Measurements from ENCODE around the gene ERBB3. TPM values are rescaled to one million over a fixed set of nuclear protein-coding genes. Genes with fewer than 3 reads are reported as not detected.

ERBB3 gene
- total and polyA plus RNA-seq, 2 of the 4 experiments (the other 2 are of a cell fraction), result 1.4 to 2.2 TPM

Other genes with a start within 250 kb of the ERBB3 start
- 8.6 and 9.9 TPM in 2 replicates for gene MMP19, start 237.2 kb upstream of the ERBB3 start, total RNA-seq (2012; rRNA removed)
- 34.3 and 34.7 TPM in 2 replicates for gene MMP19, start 237.2 kb upstream of the ERBB3 start, polyA plus RNA-seq (2012; rRNA removed)
- 25.6 and 27.8 TPM in 2 replicates for gene PYM1, start 152.3 kb upstream of the ERBB3 start, total RNA-seq (2012; rRNA removed)
- gene PYM1, start 152.3 kb upstream of the ERBB3 start, polyA plus RNA-seq (2012; rRNA removed), result 26.5 and 27.3 TPM in 2 replicates
- 61.4 and 71.9 TPM in 2 replicates for gene DGKA, start 149.0 kb upstream of the ERBB3 start, total RNA-seq (2012; rRNA removed)
- 75.1 and 75.8 TPM in 2 replicates for gene DGKA, start 149.0 kb upstream of the ERBB3 start, polyA plus RNA-seq (2012; rRNA removed)
- 1.4 and 1.7 TPM in 2 replicates for gene PMEL, start 114.1 kb upstream of the ERBB3 start, total RNA-seq (2012; rRNA removed)
- 5.8 and 5.9 TPM in 2 replicates for gene PMEL, start 114.1 kb upstream of the ERBB3 start, polyA plus RNA-seq (2012; rRNA removed)
- gene CDK2, start 113.3 kb upstream of the ERBB3 start, total RNA-seq (2012; rRNA removed), result 40.0 and 42.5 TPM in 2 replicates
- gene CDK2, start 113.3 kb upstream of the ERBB3 start, polyA plus RNA-seq (2012; rRNA removed), result 61.7 and 101 TPM in 2 replicates
- gene RAB5B, start 106.1 kb upstream of the ERBB3 start, total RNA-seq (2012; rRNA removed), result 54.4 and 56.5 TPM in 2 replicates
- 85.6 and 99.2 TPM in 2 replicates for gene RAB5B, start 106.1 kb upstream of the ERBB3 start, polyA plus RNA-seq (2012; rRNA removed)
- gene SUOX, start 82.9 kb upstream of the ERBB3 start, total RNA-seq (2012; rRNA removed), result 13.1 and 19.4 TPM in 2 replicates
- gene SUOX, start 82.9 kb upstream of the ERBB3 start, polyA plus RNA-seq (2012; rRNA removed), result 17.8 and 19.2 TPM in 2 replicates
- 1.4 and 1.8 TPM in 2 replicates for gene IKZF4, start 59.1 kb upstream of the ERBB3 start, total RNA-seq (2012; rRNA removed)
- 6.6 and 7.1 TPM in 2 replicates for gene IKZF4, start 59.1 kb upstream of the ERBB3 start, polyA plus RNA-seq (2012; rRNA removed)
- 307 and 977 TPM in 2 replicates for gene RPS26, start 38.2 kb upstream of the ERBB3 start, total RNA-seq (2012; rRNA removed)
- gene RPS26, start 38.2 kb upstream of the ERBB3 start, polyA plus RNA-seq (2012; rRNA removed), result 1,049 and 1,824 TPM in 2 replicates
- 198 and 251 TPM in 2 replicates for gene PA2G4, start 24.4 kb downstream of the ERBB3 start, total RNA-seq (2012; rRNA removed)
- 158 and 166 TPM in 2 replicates for gene PA2G4, start 24.4 kb downstream of the ERBB3 start, polyA plus RNA-seq (2012; rRNA removed)
- 1,119 and 1,341 TPM in 2 replicates for gene RPL41, start 36.5 kb downstream of the ERBB3 start, total RNA-seq (2012; rRNA removed)
- 8,623 and 9,394 TPM in 2 replicates for gene RPL41, start 36.5 kb downstream of the ERBB3 start, polyA plus RNA-seq (2012; rRNA removed)
- gene ZC3H10, start 38.1 kb downstream of the ERBB3 start, total RNA-seq (2012; rRNA removed), result 3.3 and 3.6 TPM in 2 replicates
- gene ZC3H10, start 38.1 kb downstream of the ERBB3 start, polyA plus RNA-seq (2012; rRNA removed), result 1.1 and 1.5 TPM in 2 replicates
- gene ESYT1, start 48.1 kb downstream of the ERBB3 start, total RNA-seq (2012; rRNA removed), result 137 and 150 TPM in 2 replicates
- 153 and 157 TPM in 2 replicates for gene ESYT1, start 48.1 kb downstream of the ERBB3 start, polyA plus RNA-seq (2012; rRNA removed)
- gene MYL6B, start 72.4 kb downstream of the ERBB3 start, total RNA-seq (2012; rRNA removed), result 78.3 and 90.0 TPM in 2 replicates
- gene MYL6B, start 72.4 kb downstream of the ERBB3 start, polyA plus RNA-seq (2012; rRNA removed), result 112 and 117 TPM in 2 replicates
- gene MYL6, start 78.2 kb downstream of the ERBB3 start, total RNA-seq (2012; rRNA removed), result 4,816 and 6,155 TPM in 2 replicates
- 6,979 and 8,569 TPM in 2 replicates for gene MYL6, start 78.2 kb downstream of the ERBB3 start, polyA plus RNA-seq (2012; rRNA removed)
- 41.4 and 42.3 TPM in 2 replicates for gene SMARCC2, start 109.3 kb downstream of the ERBB3 start, total RNA-seq (2012; rRNA removed)
- gene SMARCC2, start 109.3 kb downstream of the ERBB3 start, polyA plus RNA-seq (2012; rRNA removed), result 43.8 and 44.3 TPM in 2 replicates
- gene RNF41, start 141.8 kb downstream of the ERBB3 start, total RNA-seq (2012; rRNA removed), result 191 and 272 TPM in 2 replicates
- 112 and 125 TPM in 2 replicates for gene RNF41, start 141.8 kb downstream of the ERBB3 start, polyA plus RNA-seq (2012; rRNA removed)
- gene NABP2, start 144.2 kb downstream of the ERBB3 start, total RNA-seq (2012; rRNA removed), result 29.2 and 31.4 TPM in 2 replicates
- 37.4 and 42.5 TPM in 2 replicates for gene NABP2, start 144.2 kb downstream of the ERBB3 start, polyA plus RNA-seq (2012; rRNA removed)
- gene SLC39A5, start 149.9 kb downstream of the ERBB3 start, total RNA-seq (2012; rRNA removed), result not detected in 2 replicates
- not detected in 2 replicates for gene SLC39A5, start 149.9 kb downstream of the ERBB3 start, polyA plus RNA-seq (2012; rRNA removed)
- gene ANKRD52, start 178.2 kb downstream of the ERBB3 start, total RNA-seq (2012; rRNA removed), result 15.4 and 16.1 TPM in 2 replicates
- 35.9 and 36.2 TPM in 2 replicates for gene ANKRD52, start 178.2 kb downstream of the ERBB3 start, polyA plus RNA-seq (2012; rRNA removed)
- 4.7 TPM in 2 replicates for gene COQ10A, start 186.8 kb downstream of the ERBB3 start, total RNA-seq (2012; rRNA removed)
- gene COQ10A, start 186.8 kb downstream of the ERBB3 start, polyA plus RNA-seq (2012; rRNA removed), result 10.2 and 10.8 TPM in 2 replicates
- 90.5 and 139 TPM in 2 replicates for gene CS, start 220.2 kb downstream of the ERBB3 start, total RNA-seq (2012; rRNA removed)
- gene CS, start 220.2 kb downstream of the ERBB3 start, polyA plus RNA-seq (2012; rRNA removed), result 120 and 146 TPM in 2 replicates
- gene CNPY2, start 235.8 kb downstream of the ERBB3 start, total RNA-seq (2012; rRNA removed), result 65.2 and 76.7 TPM in 2 replicates
- gene CNPY2, start 235.8 kb downstream of the ERBB3 start, polyA plus RNA-seq (2012; rRNA removed), result 175 and 177 TPM in 2 replicates

Measured in IMR-90 (cell line).